Chondrocyte (in vitro differentiated cells): ENCODE data around the gene UBAP2L. TPM values are rescaled to one million over a fixed set of nuclear protein-coding genes. Genes with fewer than 3 reads are reported as not detected.
"Not testable (repeated sequence)": the region's sequence is repeated elsewhere in the genome, so short reads cannot be mapped to it uniquely, and the experiment has no call there.

Source experiments
- DNase-seq: peaks from one replicate; pipeline ENCODE4 v3.0.0; 2021; ENCODE audit warnings: mixed read lengths, low spot score
- H3K27ac Mint-ChIP-seq: one replicate; pipeline ENCODE4 v1.8.0; 2021; ENCODE audit warnings: mild to moderate bottlenecking, moderate library complexity, mixed read lengths; ENCODE audit not compliant: unreplicated experiment
- H3K27me3 Mint-ChIP-seq: 2 replicates; pipeline ENCODE4 v1.8.0; 2021; ENCODE audit warnings: low read depth, mixed read lengths
- H3K36me3 Mint-ChIP-seq: 2 replicates; pipeline ENCODE4 v1.8.0; 2021; ENCODE audit warnings: low read depth, mixed read lengths
- H3K4me1 Mint-ChIP-seq: 2 replicates; pipeline ENCODE4 v1.8.0; 2021; ENCODE audit warnings: low read depth, mild to moderate bottlenecking, mixed read lengths
- H3K4me3 Mint-ChIP-seq: one replicate; pipeline ENCODE4 v1.8.0; 2021; ENCODE audit warnings: mild to moderate bottlenecking, moderate library complexity, mixed read lengths; ENCODE audit not compliant: unreplicated experiment
- H3K9me3 Mint-ChIP-seq: 2 replicates; pipeline ENCODE4 v1.8.0; 2021; ENCODE audit warnings: low read depth, mixed read lengths
- total RNA-seq: library from RNA; stranded (reverse); gene quantifications from 3 replicates; pipeline ENCODE4 v1.2.1, GENCODE V29; 2021
- TF ChIP-seq, protein P1 (sequence below): fragments of 200-600 bp; sonication (generic); IDR thresholded peaks from 2 replicates; pipeline ENCODE4 v1.5.0; 2021; ENCODE audit warnings: antibody characterized with exemption, mild to moderate bottlenecking, moderate library complexity

Gene UBAP2L
- total RNA-seq, 1 donor from 2014 or later: 186 TPM

DNA sequence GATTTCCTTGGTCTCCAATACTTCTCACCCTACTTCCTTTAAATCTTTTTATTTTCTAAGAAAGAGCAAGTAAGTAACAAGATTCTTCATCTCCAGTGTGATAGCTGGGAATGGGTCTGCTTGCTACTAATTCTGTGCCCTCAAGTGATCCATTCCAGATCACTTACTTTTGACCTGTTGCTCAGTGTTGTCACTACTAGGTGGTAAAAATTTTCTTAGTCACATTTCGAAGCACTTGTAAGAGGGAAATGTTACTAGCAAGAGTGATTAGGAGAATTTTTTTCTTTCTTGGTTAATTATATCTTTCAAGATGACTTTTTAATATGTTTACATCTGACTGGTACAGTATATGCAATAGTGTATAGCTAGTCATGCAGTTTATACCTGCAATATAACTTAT is 2.2 kb downstream of the UBAP2L start:
- H3K36me3 Mint-ChIP-seq: peaks cover 22% of the 10 kb centered on the region

DNA sequence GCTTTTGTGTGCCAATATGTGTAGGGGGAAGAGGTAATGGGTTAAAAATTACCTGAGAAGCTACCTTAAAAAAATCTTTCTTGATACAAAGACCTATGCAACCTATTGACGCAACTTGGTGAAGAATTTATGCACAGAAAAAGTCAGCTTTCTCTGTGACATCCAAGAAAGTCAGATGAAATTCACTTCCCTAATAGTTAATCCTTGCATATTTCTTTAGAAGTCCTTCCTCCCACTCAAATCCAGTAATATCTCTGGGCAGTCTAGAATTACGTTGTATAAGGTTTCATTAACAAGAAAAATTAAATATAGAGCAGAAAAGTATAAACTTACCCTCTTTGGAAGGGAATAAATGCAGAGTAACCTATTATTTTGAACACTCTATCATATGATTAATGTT is 2.9 kb downstream of the UBAP2L start:
- DNase-seq: no peak
- Mint-ChIP-seq H3K4me3 (peak overlapping the region; percentile 97), H3K4me1 (peaks cover 46% of the 10 kb centered on the region), H3K27me3 (no peaks in the 10 kb centered on the region), H3K9me3 (no peaks in the 10 kb centered on the region), H3K27ac (peak overlapping the region; percentile 97), H3K36me3 (peaks cover 22% of the 10 kb centered on the region)
- TF ChIP-seq, protein P1, sequence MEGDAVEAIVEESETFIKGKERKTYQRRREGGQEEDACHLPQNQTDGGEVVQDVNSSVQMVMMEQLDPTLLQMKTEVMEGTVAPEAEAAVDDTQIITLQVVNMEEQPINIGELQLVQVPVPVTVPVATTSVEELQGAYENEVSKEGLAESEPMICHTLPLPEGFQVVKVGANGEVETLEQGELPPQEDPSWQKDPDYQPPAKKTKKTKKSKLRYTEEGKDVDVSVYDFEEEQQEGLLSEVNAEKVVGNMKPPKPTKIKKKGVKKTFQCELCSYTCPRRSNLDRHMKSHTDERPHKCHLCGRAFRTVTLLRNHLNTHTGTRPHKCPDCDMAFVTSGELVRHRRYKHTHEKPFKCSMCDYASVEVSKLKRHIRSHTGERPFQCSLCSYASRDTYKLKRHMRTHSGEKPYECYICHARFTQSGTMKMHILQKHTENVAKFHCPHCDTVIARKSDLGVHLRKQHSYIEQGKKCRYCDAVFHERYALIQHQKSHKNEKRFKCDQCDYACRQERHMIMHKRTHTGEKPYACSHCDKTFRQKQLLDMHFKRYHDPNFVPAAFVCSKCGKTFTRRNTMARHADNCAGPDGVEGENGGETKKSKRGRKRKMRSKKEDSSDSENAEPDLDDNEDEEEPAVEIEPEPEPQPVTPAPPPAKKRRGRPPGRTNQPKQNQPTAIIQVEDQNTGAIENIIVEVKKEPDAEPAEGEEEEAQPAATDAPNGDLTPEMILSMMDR: no peak

More for the DNA sequence above, 2.2 kb downstream of the UBAP2L start:
- DNase-seq: no peak
- Mint-ChIP-seq H3K4me3 (peak overlapping the region; percentile 97), H3K27me3 (no peaks in the 10 kb centered on the region), H3K4me1 (peaks cover 53% of the 10 kb centered on the region), H3K27ac (peak overlapping the region; percentile 97), H3K9me3 (no peaks in the 10 kb centered on the region)
- TF ChIP-seq, protein P1: no peak

DNA sequence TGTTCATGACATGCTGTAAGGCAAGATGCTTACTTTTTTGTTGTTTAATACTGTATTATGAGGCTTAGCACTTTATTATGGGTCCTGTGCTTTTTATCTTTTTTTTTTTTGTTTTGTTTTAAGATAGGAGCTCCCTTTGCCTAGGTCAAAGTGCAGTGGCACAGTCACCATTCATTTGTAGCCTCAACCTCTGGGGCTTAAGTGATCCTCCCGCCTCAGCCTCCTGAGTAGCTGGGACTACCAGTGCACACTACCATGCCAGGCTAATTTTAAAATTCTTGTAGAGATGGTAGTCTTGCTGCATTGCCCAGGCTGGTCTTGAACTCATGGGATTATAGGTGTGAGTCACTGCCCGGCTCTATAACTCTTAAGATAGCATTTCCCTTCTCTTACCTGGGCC is 4.6 kb downstream of the UBAP2L start:
- H3K9me3 Mint-ChIP-seq: no peaks in the 10 kb centered on the region
- no peaks in the 10 kb centered on the region for H3K27me3 Mint-ChIP-seq
- no peak for DNase-seq
- no peak overlapping the region for H3K4me3 Mint-ChIP-seq
- peaks cover 36% of the 10 kb centered on the region for H3K4me1 Mint-ChIP-seq
- no peak overlapping the region for H3K27ac Mint-ChIP-seq
- peaks cover 22% of the 10 kb centered on the region for H3K36me3 Mint-ChIP-seq
- TF ChIP-seq, protein P1: no peak

DNA sequence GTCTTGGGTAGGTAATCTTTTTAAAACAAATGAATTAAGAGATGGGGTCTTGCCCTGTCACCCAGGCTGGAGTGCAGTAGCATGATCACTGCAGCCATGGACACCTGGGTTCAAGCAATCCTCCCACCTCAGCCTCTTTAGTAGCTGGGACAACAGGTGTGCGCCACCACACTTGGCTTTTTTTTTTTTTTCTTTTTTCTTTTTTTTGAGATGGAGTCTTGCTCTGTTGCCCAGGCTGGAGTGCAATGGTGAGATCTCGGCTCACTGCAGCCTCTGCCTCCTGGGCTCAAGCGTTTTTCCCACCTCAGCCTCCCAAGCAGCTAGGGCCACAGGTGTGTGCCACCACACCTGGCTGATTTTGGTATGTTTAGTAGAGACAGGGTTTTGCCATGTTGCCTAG is 10.4 kb downstream of the UBAP2L start:
- not testable (repeated sequence) for H3K27ac Mint-ChIP-seq, H3K4me1 Mint-ChIP-seq, H3K27me3 Mint-ChIP-seq, H3K4me3 Mint-ChIP-seq, DNase-seq, H3K9me3 Mint-ChIP-seq
- peaks cover 39% of the 10 kb centered on the region for H3K36me3 Mint-ChIP-seq

DNA sequence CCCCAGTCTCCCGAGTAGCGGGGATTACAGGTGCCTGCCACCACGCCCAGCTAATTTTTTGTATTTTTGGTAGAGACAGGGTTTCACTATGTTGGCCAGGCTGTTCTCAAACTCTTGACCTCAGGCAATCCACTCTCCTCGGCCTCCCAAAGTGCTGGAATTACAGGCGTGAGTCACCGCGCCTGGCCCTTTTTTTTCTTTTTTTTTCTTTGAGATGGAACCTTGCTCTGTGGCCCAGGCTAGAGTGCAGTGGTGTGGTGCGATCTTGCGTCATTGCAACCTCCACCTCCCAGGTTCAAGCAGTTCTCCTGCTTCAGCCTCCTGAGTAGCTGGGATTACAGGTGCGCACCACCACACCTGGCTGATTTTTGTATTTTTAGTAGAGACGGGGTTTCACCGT is 12.4 kb downstream of the UBAP2L start:
- not testable (repeated sequence) for DNase-seq, H3K27me3 Mint-ChIP-seq, H3K9me3 Mint-ChIP-seq, H3K27ac Mint-ChIP-seq, H3K4me1 Mint-ChIP-seq, H3K4me3 Mint-ChIP-seq
- peaks cover 41% of the 10 kb centered on the region for H3K36me3 Mint-ChIP-seq

DNA sequence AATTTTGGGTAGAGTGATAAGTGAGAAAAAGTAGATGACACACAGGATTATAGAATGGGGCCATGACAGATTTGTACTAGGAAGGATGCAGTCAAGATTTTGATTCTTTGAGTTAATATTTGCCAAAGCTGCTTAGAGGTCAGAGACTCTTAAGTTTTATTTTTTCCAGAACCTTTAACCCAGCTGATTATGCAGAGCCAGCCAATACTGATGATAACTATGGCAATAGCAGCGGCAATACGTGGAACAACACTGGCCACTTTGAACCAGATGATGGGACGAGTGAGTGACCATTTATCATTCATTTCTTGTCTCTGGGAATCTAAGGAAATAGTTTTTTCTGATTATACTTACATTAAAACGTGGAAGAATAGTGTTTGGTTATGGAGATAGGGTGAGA is 16.1 kb downstream of the UBAP2L start:
- no peak overlapping the region for H3K27ac Mint-ChIP-seq
- no peaks in the 10 kb centered on the region for H3K27me3 Mint-ChIP-seq
- H3K9me3 Mint-ChIP-seq: no peaks in the 10 kb centered on the region
- H3K4me1 Mint-ChIP-seq: peaks cover 5% of the 10 kb centered on the region
- H3K36me3 Mint-ChIP-seq: peaks cover 43% of the 10 kb centered on the region
- no peak overlapping the region for H3K4me3 Mint-ChIP-seq
- TF ChIP-seq, protein P1: no peak
- no peak for DNase-seq
